GM21737 (cell line): ENCODE results near the gene PTPN18.

Experiments
- ATAC-seq: cut with Tn5 transposase; IDR thresholded peaks from one replicate; pipeline ENCODE4 v1.9.1; 2021; ENCODE audit warnings: mild to moderate bottlenecking, moderate library complexity; ENCODE audit not compliant: unreplicated experiment

Gene PTPN18

DNA sequence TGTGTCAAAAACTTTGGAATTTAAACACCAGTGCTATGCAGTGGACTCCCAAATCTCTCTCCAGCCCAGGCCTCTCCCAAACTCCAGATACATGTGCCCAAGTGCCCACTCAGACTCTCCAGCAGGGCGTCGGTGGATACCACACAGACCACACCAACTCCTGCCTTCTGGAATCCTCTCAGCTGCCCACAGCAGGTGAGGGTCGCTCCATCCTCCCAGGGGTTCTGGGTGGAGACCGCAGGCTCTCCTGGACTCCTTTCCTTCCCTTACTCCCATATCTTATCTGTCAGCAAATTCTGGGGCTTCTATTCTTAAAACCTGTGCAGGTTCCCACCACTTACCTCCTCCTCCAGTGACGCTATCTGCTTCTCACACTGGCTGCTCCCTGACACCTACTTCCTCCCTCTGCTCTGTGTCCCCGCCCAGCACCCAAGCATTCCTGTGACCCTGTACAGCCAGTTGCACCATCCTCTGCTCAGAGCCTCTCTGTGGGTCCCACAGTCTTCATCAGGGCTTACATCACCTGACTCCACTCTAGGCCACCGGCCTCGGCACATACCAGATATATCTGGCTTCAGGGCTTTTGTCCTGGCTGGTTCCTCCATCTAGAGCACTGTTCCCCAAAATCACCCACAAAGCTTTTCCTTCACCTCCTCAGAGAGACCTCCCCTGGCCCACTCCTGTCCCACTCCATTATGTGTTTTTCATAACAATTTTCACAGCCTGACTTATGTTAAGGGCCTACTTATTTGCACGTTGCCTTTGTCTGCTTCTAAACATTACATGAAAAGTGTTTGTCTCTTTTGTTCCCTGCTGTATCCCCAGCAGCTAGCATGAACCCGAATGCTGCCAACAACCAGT lies 15.7 kb upstream of the PTPN18 start:
- no peak for ATAC-seq

- peak; percentile 1 for ATAC-seq
Observed at GRCh38 chr2:130341562-130342019, 14.3 kb upstream of the PTPN18 start.

- peak; percentile 74 for ATAC-seq
Observed at GRCh38 chr2:130342020-130342532, 13.8 kb upstream of the PTPN18 start.

DNA sequence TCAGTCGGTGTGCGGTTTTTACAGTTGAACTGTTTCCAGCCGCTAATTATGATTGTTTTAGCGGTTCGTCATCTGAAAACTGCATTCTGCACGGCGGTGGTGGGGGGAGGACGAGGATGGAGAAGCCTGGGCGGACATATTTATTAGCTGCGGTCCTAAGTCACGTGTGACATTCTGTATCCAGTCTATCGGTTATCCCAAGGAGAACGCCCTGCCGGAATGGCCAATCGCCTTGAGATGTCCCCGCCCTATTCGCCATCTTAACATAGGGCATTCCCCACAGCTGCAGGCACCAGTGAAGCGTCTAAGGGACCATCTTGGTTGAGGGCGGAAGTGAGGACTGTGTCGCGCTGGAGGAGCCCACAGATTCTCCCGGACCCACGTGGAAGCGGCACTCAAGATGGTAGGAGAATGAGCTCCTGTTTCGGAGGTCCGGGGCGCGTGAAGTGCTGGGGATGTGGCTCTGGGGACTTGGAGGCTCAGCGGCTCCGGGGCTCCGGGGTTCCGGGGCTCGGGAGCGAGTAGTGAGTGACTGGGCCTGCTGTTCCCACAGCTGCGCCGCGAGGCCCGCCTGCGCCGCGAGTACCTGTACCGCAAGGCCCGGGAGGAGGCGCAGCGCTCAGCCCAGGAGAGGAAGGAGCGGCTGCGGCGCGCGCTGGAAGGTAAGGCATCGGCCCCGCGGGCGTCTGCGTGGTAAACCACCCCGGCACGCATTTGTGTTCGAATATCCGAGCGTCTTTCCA lies 13.2 kb upstream of the PTPN18 start, which contains the start of gene IMP4:
Gene IMP4 (plus strand): TSS at position 365 of the 743 bp plus-strand sequence. CDS start 36 bp downstream, at position 401.
- ATAC-seq: peak; percentile 84

DNA sequence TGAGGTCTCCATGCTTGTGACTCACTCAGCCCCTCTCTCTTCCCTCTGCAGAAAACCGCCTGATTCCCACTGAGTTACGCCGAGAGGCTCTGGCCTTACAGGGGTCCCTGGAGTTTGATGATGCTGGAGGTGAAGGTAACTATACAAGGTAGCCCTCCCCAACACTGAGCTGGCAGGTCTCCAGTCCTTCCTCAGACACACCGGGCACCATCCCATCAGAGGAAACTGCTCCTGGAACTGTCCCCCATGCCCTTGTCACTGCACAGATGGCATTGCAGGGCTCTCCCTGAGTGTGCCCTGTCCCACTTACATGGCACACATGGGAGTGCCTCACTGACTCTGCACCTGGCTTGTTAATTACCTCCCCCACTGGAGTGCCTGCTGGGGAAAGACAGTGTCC lies 11.3 kb upstream of the PTPN18 start:
- ATAC-seq: no peak

DNA sequence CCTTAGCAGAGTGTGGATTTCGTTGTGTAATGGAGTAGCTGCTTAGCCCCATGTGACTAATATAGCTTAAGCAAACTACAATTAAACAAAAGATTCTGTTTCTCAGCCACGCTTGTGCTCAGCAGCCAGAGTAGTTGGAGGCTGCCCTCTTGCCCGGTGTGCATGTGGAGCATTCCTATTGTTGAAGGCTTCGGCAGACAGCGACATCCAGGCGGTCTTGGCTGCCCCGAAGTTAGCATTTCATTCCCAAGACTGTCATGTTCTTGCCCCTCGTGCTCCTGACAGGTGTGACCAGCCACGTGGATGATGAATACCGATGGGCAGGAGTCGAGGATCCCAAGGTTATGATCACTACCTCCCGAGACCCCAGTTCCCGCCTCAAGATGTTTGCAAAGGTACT lies 10.8 kb upstream of the PTPN18 start:
- ATAC-seq: no peak

DNA sequence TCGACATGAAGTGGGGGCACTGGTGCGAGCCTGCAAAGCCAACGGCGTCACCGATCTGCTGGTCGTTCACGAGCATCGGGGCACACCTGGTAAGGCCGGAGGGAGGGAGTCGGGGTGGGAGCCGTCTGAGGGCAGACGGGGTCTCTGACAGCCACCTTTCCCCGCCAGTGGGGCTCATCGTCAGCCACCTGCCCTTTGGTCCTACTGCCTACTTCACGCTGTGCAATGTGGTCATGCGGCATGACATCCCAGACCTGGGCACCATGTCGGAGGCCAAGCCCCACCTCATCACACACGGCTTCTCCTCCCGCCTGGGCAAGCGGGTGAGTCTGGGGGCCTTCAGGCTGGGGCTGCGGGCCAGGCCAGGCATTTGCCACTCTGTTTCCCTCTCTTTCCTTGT lies 10.2 kb upstream of the PTPN18 start:
- no peak for ATAC-seq

GRCh38 chr2:130346041-130346740 lies 9.7 kb upstream of the PTPN18 start:
- no peak for ATAC-seq

GRCh38 chr2:130346741-130347066 lies 9.2 kb upstream of the PTPN18 start:
- no peak for ATAC-seq

DNA sequence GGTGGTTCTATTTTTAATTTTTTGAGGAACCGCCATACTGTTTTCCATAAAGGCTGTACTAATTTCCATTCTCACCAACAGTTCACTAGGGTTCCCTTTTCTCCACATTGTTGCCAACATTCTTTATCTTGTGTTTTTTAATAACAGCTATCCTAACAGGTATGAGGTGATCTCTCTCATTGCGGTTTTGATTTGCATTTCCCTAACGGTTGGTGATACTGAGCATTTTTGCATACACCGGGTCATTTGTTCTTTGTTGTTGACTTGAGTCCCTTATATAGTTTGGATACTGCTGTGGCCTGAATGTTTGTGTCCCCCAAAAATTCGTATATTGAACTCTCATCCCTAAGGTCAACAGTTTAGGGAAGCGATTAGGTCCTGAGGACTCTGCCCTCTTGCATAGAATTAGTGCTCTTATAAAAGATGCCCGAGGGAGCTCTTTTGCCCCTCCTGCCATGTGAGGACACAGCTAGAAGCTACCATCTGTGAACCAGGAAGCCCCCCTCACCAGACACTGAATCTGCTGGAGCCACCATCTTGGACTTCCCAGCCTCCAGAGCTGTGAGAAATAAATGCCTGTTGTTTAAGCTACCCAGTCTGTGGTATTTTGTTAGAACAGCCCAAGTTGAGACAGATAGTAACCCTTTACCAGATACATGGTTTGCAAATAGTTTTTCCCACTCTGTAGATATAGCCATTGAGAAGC lies 8.5 kb upstream of the PTPN18 start:
- no peak for ATAC-seq

GRCh38 chr2:130349174-130349573 lies 6.7 kb upstream of the PTPN18 start:
- ATAC-seq: no peak

- ATAC-seq: no peak
Observed at GRCh38 chr2:130351711-130352110, 4.1 kb upstream of the PTPN18 start.

- no peak for ATAC-seq
Observed at GRCh38 chr2:130352237-130352636, 3.6 kb upstream of the PTPN18 start.

DNA sequence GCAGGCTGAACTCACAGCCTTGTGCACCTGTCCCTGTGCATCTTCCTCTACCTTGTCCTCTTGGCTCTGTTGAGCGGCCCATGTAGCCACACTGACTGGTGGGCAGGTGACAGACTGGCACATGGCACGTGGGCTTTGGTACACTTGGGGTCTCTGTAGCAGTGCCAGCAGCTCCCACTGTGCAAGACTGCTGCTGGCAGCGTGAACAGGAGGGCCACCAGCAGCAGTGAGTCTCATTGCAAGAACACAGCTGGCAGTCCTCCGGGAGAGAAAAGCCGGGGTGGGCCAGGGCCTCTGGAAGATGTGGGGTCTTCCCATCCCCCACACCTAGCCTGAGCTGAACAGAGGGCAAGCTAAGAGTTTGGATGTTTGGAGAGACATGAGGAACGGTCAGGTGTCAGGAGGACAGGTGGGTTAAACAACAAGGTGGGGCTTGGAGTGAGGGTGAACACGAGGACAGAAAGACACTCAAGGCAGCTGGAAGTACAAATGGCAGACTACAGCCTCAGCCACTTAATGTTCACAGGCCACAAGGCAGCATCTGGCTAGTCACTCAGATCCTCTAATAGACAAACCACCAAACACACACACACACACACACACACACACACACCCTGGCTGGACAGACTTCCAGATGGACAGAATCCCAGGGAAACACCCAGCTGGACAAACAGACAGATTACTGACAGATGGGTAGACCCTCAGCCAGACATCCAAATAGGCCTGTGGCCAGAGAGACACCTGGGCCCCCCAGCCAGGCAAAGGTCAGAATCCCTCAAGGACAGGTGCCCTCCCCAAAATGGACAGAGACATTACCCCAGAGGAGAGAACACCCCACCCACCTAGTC lies 2.3 kb upstream of the PTPN18 start:
- no peak for ATAC-seq

GRCh38 chr2:130354139-130354428 lies 1.8 kb upstream of the PTPN18 start:
- no peak for ATAC-seq

GRCh38 chr2:130355172-130355577 lies 681 bp upstream of the PTPN18 start:
- ATAC-seq: no peak

DNA sequence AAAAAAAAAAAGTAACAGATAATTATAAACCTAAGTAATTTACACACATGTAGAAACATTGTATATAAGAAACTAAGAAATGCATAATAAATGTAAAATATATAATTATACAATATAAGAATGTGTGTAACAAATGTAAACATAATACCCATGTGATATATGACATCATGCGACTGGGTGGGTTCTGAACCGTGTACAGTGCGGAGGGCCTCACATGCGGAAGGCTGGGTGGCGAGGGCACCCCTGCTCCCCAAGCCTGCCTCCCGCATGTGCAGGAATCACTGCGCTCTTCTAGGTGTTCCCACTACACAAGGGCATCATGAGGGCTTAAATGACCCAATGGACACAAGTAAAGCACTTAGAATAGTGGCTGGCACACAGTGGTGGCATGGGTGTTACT lies 2.0 kb downstream of the PTPN18 start:
- ATAC-seq: no peak

- ATAC-seq: no peak
Observed at GRCh38 chr2:130358420-130359350, 2.8 kb downstream of the PTPN18 start.

DNA sequence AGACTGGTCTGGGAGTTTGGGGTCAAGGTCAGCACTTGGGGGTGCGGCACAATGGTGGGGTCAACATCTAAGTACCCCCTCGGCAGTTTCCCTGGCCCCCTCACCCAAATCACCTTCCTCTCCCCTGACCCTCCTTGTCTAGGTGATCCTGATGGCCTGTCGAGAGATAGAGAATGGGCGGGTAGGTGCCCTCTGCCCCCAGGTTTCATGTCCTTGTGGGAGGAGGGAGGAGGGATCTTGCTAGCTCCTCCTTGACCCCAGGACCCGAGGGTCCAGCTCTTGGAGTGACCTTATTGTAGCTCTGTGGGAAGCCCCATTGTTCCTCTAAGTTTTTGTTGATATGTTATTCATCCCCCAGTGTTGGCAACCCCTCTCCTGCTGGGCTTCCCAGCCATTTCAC lies 3.6 kb downstream of the PTPN18 start:
- ATAC-seq: no peak
